Caco-2 (cell line): ENCODE results near the gene RPL19. TPM values are rescaled to one million over a fixed set of nuclear protein-coding genes. Genes with fewer than 3 reads are reported as not detected.
"Not testable (repeated sequence)": the region's sequence is repeated elsewhere in the genome, so short reads cannot be mapped to it uniquely, and the experiment has no call there.

Experiments
- BruUV-seq: library from RNA; stranded (reverse); fragments of 400-500 nt; replicated peaks from 2 replicates; lab custom pipeline; 2021; lab: Mats Ljungman, UMichigan
- CTCF ChIA-PET: fragments of 300-600 bp; sonication (Branson Sonifier 250); formaldehyde crosslinking; loops from one replicate; lab custom pipeline; 2022; ENCODE audit warnings: antibody characterized with exemption; lab: Charles Lee
- POLR2A ChIA-PET: fragments of 300-600 bp; sonication (Branson Sonifier 250); formaldehyde crosslinking; loops from one replicate; lab custom pipeline; 2022; ENCODE audit warnings: antibody characterized with exemption; lab: Charles Lee
- DNase-seq, 2 experiments: peaks; one replicate each; pipeline versions ENCODE4 v3.0.0 to v3.0.0-alpha.2; 2020 to 2022
- H3K27me3 ChIP-seq: replicated peaks from 2 replicates; pipeline ENCODE4 v1.6.0; 2011; ENCODE audit warnings: low read length; ENCODE audit not compliant: control insufficient read depth, insufficient read depth
- H3K36me3 ChIP-seq: 2 replicates; pipeline ENCODE4 v1.5.1; 2011; ENCODE audit warnings: low read length; ENCODE audit not compliant: control insufficient read depth, insufficient read depth
- H3K4me1 ChIP-seq: fragments of 250-450 bp; sonication (Bioruptor Pico); 2 replicates; pipeline ENCODE4 v1.5.1; 2020; ENCODE audit warnings: mild to moderate bottlenecking
- H3K4me3 ChIP-seq: 2 replicates; pipeline ENCODE4 v1.5.1; 2011; ENCODE audit warnings: low read depth, mild to moderate bottlenecking, control low read depth, low read length
- H3K9me3 ChIP-seq: fragments of 250-450 bp; sonication (Bioruptor Pico); 2 replicates; pipeline ENCODE4 v1.5.1; 2020; ENCODE audit warnings: mild to moderate bottlenecking, moderate library complexity
- H3K27ac Mint-ChIP-seq: one replicate; pipeline ENCODE4 v1.8.0; 2022; ENCODE audit warnings: mixed read lengths; ENCODE audit not compliant: unreplicated experiment
- H3K27me3 Mint-ChIP-seq: one replicate; pipeline ENCODE4 v1.8.0; 2022; ENCODE audit warnings: mixed read lengths; ENCODE audit not compliant: insufficient read depth, unreplicated experiment
- H3K36me3 Mint-ChIP-seq: one replicate; pipeline ENCODE4 v1.8.0; 2022; ENCODE audit warnings: mild to moderate bottlenecking, mixed read lengths; ENCODE audit not compliant: insufficient read depth, unreplicated experiment
- H3K4me1 Mint-ChIP-seq: one replicate; pipeline ENCODE4 v1.8.0; 2022; ENCODE audit warnings: low read depth, mixed read lengths; ENCODE audit not compliant: unreplicated experiment
- H3K4me3 Mint-ChIP-seq: one replicate; pipeline ENCODE4 v1.8.0; 2022; ENCODE audit warnings: mild to moderate bottlenecking, moderate library complexity, mixed read lengths; ENCODE audit not compliant: unreplicated experiment
- H3K9me3 Mint-ChIP-seq: one replicate; pipeline ENCODE4 v1.8.0; 2022; ENCODE audit warnings: mixed read lengths; ENCODE audit not compliant: unreplicated experiment
- intact Hi-C: fragments of 100-400 bp; cut with micrococcal nuclease; formaldehyde crosslinking; loops from one replicate; pipeline ENCODE4 v1.10.0; 2022; ENCODE audit not compliant: unreplicated experiment
- total RNA-seq: library from RNA; stranded (reverse); gene quantifications from 2 replicates; pipeline ENCODE4 v1.2.3, GENCODE V29; 2022
- TF ChIP-seq, protein P1 (sequence below), 2 experiments: fragments of 200-600 bp in 1 of 2; IDR thresholded peaks; 1 replicate in 1 of 2; 2 replicates in 1 of 2; pipeline versions ENCODE4 v1.5.1 to v1.8.0; 2011 to 2022; ENCODE audit warnings: antibody characterized with exemption in 1 of 2, control low read depth in 1 of 2, inconsistent platforms in 1 of 2, low read depth in 1 of 2, low read length in 1 of 2, mild to moderate bottlenecking in 1 of 2, moderate library complexity in 1 of 2; ENCODE audit not compliant: insufficient read depth in 1 of 2, severe bottlenecking in 1 of 2, unreplicated experiment in 1 of 2

Gene RPL19
- total RNA-seq, 1 experiment from 2014 or later: 1,825 TPM

GRCh38 chr17:39244600-39245570 lies 44.8 kb downstream of the RPL19 start:
- BruUV-seq: no TSS peak
- POLR2A ChIA-PET: interaction anchor here (0.5 to 1.0 kb wide), 4 partner anchors 39 to 456 kb away, joined by 3 to 4 read pairs (median 4); partner anchors contain the start of genes CDK12 and RPL19
- H3K27me3 Mint-ChIP-seq: no peaks in the 10 kb centered on the region

GRCh38 chr17:39246274-39246673 lies 46.2 kb downstream of the RPL19 start:
- no peaks in the 10 kb centered on the region for H3K27me3 Mint-ChIP-seq
- H3K27ac Mint-ChIP-seq: no peak overlapping the region
- no peak overlapping the region for H3K4me3 Mint-ChIP-seq
- ChIA-PET POLR2A (no interaction called here), CTCF (interaction anchor here (0.7 to 7.1 kb wide), 2 partner anchors 40 to 170 kb away, joined by 3 to 123 read pairs; no protein-coding TSS in a partner anchor)
- DNase-seq: no peak
- no peaks in the 10 kb centered on the region; the same call in 1 of the 2 replicates for H3K36me3 ChIP-seq
- intact Hi-C loops: no loop called here
- H3K4me3 ChIP-seq: no peak overlapping the region
- TF ChIP-seq, protein P1, sequence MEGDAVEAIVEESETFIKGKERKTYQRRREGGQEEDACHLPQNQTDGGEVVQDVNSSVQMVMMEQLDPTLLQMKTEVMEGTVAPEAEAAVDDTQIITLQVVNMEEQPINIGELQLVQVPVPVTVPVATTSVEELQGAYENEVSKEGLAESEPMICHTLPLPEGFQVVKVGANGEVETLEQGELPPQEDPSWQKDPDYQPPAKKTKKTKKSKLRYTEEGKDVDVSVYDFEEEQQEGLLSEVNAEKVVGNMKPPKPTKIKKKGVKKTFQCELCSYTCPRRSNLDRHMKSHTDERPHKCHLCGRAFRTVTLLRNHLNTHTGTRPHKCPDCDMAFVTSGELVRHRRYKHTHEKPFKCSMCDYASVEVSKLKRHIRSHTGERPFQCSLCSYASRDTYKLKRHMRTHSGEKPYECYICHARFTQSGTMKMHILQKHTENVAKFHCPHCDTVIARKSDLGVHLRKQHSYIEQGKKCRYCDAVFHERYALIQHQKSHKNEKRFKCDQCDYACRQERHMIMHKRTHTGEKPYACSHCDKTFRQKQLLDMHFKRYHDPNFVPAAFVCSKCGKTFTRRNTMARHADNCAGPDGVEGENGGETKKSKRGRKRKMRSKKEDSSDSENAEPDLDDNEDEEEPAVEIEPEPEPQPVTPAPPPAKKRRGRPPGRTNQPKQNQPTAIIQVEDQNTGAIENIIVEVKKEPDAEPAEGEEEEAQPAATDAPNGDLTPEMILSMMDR (IDR thresholded peaks at IDR 0.05; ENCODE audit: insufficient read depth in 1 of 2, low read depth in 1 of 2, low read length in 1 of 2, severe bottlenecking in 1 of 2, unreplicated experiment in 1 of 2): peak; percentile 31 to 33
- H3K4me1 Mint-ChIP-seq: no peaks in the 10 kb centered on the region
- H3K36me3 Mint-ChIP-seq: no peaks in the 10 kb centered on the region
- no peaks in the 10 kb centered on the region for H3K9me3 Mint-ChIP-seq
- BruUV-seq: no TSS peak
- H3K27me3 ChIP-seq: no peaks in the 10 kb centered on the region
- no peaks in the 10 kb centered on the region for H3K9me3 ChIP-seq
- no peaks in the 10 kb centered on the region for H3K4me1 ChIP-seq

More at GRCh38 chr17:39244600-39245570, 44.8 kb downstream of the RPL19 start:
- no peaks in the 10 kb centered on the region for H3K9me3 ChIP-seq
- peak; percentile 86 to 92 for DNase-seq
- intact Hi-C loops: loop anchor here (1.0 kb wide), 3 partner anchors 10 to 262 kb away; no protein-coding TSS in a partner anchor
- no peaks in the 10 kb centered on the region for H3K9me3 Mint-ChIP-seq
- no peaks in the 10 kb centered on the region for H3K36me3 Mint-ChIP-seq
- TF ChIP-seq, protein P1 (IDR thresholded peaks at IDR 0.05; ENCODE audit: insufficient read depth in 1 of 2, low read depth in 1 of 2, low read length in 1 of 2, severe bottlenecking in 1 of 2, unreplicated experiment in 1 of 2): peak; percentile 94 to 96
- H3K4me1 ChIP-seq: no peaks in the 10 kb centered on the region
- no peaks in the 10 kb centered on the region for H3K4me1 Mint-ChIP-seq
- no peak overlapping the region for H3K4me3 Mint-ChIP-seq
- H3K27me3 ChIP-seq: no peaks in the 10 kb centered on the region
- no peaks in the 10 kb centered on the region; the same call in 1 of the 2 replicates for H3K36me3 ChIP-seq
- H3K4me3 ChIP-seq: no peak overlapping the region
- CTCF ChIA-PET: interaction anchor here (0.6 to 7.1 kb wide), 27 partner anchors 8 to 454 kb away, joined by 3 to 123 read pairs (median 4); partner anchors contain the start of genes FBXL20, RPL19 and STAC2
- no peak overlapping the region for H3K27ac Mint-ChIP-seq

- H3K27me3 Mint-ChIP-seq, H3K4me3 ChIP-seq, intact Hi-C loops, H3K36me3 Mint-ChIP-seq, H3K27me3 ChIP-seq, DNase-seq, H3K9me3 ChIP-seq, H3K9me3 Mint-ChIP-seq, H3K4me1 ChIP-seq, H3K4me3 Mint-ChIP-seq, H3K4me1 Mint-ChIP-seq, H3K36me3 ChIP-seq, H3K27ac Mint-ChIP-seq, BruUV-seq: not testable (repeated sequence)
- ChIA-PET POLR2A (interaction anchor here (0.5 kb wide), 1 partner anchor 79 kb away, joined by 8 read pairs; no protein-coding TSS in a partner anchor), CTCF (interaction anchor here (1.7 to 7.1 kb wide), 2 partner anchors 15 to 43 kb away, joined by 5 to 123 read pairs; no protein-coding TSS in a partner anchor)
Measured at GRCh38 chr17:39250076-39250475, 50.0 kb downstream of the RPL19 start.
